Fibroblast of pulmonary artery (primary cell): ENCODE measurements around the gene NRTN.
"Not testable (repeated sequence)": the region's sequence is repeated elsewhere in the genome, so short reads cannot be mapped to it uniquely, and the experiment has no call there.

Experiments used
- DNase-seq: peaks from one replicate; pipeline ENCODE4 v3.0.0-alpha.2; 2010; ENCODE audit warnings: low read depth
- H3K4me3 ChIP-seq: replicated peaks from 2 replicates; pipeline ENCODE4 v1.5.1; 2011; ENCODE audit warnings: low read depth, mild to moderate bottlenecking, control low read depth, low read length, moderate library complexity
- CTCF ChIP-seq: IDR thresholded peaks from 2 replicates; pipeline ENCODE4 v1.5.1; 2011; ENCODE audit warnings: mild to moderate bottlenecking, control low read depth, low read length, inconsistent platforms; ENCODE audit errors: missing control alignments

The NRTN gene

DNA sequence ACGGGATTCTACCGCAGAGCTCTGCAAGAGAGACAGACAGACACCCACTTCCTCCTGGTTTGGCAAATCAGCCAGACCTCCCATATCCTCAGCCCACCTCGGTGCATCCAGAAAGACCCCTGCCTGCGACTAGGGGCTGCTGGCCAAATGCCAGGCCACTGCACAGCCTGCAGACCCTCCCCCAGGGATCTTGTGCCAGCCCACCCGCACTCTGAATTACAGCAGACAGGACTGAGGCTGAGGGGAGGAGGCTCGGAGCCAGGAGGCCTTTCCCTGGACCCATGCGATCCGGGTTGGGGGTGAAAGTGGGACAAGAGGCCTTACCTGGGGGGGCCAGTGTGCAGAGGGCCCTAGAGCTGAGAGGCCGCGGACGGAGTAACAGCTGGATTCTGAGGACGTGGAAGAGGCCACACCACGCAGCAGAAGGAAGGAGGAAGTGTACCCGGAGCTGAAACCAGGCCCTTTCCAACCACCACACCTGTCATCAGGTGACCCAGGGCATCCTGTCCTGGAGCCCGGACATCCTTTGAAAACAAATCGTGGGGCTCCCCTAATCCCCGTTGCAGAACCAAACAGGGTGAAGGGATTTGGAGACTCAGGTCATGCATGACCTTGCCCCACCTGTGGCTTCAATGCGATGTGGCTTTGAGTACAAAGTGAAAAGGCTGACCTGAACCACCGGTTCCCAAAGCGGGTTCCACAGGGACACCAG, 33.6 kb downstream of the NRTN start:
- TF ChIP-seq CTCF, result no peak
- H3K4me3 ChIP-seq, result no peak overlapping the region
- no peak for DNase-seq

GRCh38 chr19:5839065-5840017, 34.5 kb downstream of the NRTN start, which contains the start of gene FUT6:
Gene FUT6 (minus strand): TSS chr19:5839702. CDS start chr19:5832567, 7,135 bp downstream.
- no peak for TF ChIP-seq CTCF
- no peak within 1 kb of the TSS for H3K4me3 ChIP-seq
- DNase-seq, result no peak

- DNase-seq, result not testable (repeated sequence)
Observed at GRCh38 chr19:5841735-5842111, 36.9 kb downstream of the NRTN start.

GRCh38 chr19:5843295-5843927, 38.5 kb downstream of the NRTN start:
- no peak overlapping the region for H3K4me3 ChIP-seq
- no peak for TF ChIP-seq CTCF
- no peak for DNase-seq

More at GRCh38 chr19:5841735-5842111, 36.9 kb downstream of the NRTN start:
- not testable (repeated sequence) for H3K4me3 ChIP-seq

DNA sequence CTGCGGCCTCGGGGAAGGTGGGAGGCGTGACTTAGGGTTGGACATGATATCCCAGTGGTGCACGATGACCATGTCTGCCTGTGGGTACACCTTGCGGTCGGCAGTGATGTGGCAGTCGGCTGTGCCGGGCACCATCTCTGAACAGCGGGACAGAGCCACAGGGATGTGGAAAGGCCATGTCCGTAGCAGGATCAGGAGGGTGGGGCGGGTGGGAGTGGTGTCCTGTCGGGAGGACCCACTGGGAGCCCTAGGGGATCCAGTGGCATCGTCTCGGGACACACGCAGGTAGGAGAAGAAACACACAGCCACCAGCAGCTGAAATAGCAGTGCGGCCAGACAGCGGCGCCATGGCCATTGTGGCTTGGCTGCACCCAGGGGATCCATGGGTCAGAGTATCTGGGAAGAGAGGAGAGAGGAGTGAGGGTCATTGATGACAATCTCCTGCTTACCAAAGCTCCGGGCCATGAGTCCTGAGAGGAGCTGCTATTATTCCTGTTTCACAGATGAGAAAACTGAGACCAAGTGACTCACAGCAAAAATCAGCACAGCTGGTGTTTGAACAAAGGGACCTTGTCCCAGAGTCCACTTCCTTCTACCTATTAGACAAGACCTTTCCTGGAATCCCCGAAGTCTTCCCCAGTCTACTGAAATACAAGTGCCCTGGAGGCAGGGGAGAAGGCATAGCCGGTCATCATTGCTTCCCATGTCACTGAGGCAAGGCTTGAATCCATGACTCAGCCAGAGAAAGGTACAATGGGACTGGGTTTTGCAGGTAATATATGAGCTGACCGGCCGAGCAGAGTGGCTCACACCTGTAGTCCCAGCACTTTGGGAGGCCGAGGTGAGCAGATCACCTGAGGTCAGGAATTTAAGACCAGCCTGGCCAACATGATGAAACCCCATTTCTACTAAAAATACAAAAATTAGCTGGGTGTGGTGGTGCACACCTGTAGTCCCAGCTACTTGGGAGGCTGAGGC, 39.9 kb downstream of the NRTN start:
- TF ChIP-seq CTCF, result no peak
- H3K4me3 ChIP-seq, result no peak overlapping the region
- no peak for DNase-seq

DNA sequence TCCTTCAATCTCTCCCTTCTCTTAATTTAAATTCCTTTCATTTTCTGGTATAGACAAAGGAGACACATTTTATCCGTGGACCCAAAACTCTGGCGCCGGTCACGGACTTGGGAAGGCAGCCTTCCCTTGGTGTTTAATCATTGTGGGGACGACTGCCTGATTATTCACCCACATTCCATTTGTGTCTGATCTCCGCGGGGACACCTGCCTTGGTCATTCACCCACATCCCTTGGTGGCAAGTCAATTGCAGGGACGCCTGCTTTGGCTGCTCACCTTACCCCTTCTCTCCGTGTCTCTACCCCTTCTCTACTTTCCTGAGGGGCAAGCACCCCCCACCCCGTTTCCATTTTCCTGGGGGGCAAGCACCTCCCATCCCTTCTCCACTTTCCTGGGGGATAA, 43.0 kb downstream of the NRTN start:
- H3K4me3 ChIP-seq, DNase-seq: not testable (repeated sequence)

GRCh38 chr19:5848621-5849020, 43.8 kb downstream of the NRTN start:
- not testable (repeated sequence) for DNase-seq, H3K4me3 ChIP-seq
